Erythroblast (primary cell): ENCODE results near the gene THSD7A.

Experiments
- GATA1 ChIP-seq: IDR thresholded peaks from 2 replicates; pipeline ENCODE4 v1.6.1; 2011; ENCODE audit warnings: low read depth, mild to moderate bottlenecking, control low read depth, low read length, moderate library complexity
- POLR2A ChIP-seq: IDR thresholded peaks from 2 replicates; pipeline ENCODE4 v1.6.1; 2011; ENCODE audit warnings: mild to moderate bottlenecking, low read length

DNA sequence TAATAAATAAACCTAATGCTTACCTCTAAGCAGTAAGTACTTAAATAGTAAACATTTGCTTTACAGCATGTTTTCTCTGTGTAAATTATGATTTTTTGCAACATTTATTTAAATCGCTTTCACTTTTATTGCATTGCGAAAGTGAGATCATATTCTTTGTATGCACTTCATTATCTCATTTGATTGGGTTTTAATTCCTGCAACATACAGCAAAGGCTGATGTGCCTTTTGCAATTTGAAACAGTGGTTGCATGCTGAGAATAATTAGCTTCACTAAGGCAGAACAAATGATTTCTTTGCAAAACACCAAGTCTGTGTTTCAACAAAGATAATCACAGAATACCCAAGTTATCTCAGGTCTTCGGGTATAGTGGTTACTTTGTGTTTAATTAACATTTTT is 16.3 kb upstream of the THSD7A start:
- TF ChIP-seq POLR2A (no peak), GATA1 (no peak)
